K562 (cell line): Measurements from ENCODE around the gene SH3BP4. TPM values are rescaled to one million over a fixed set of nuclear protein-coding genes. Genes with fewer than 3 reads are reported as not detected.

Source experiments
- ATAC-seq: fragments of 200-7000 bp; cut with Tn5 transposase; 3 replicates; pipeline ENCODE4 v1.9.1; 2020; ENCODE audit warnings: moderate library complexity
- BruUV-seq: library from RNA; stranded (reverse); fragments of 400-500 nt; replicated peaks from 2 replicates; lab custom pipeline; 2021; lab: Mats Ljungman, UMichigan
- CTCF ChIA-PET: fragments of 300-600 bp; formaldehyde crosslinking; extraction: SDS; loops from one replicate; lab custom pipeline; 2021; ENCODE audit warnings: low intra/inter-chr PET ratio; lab: Yijun Ruan, JAX
- POLR2A ChIA-PET: fragments of 300-600, 350-650 bp; sonication (Branson Sonifier 250); formaldehyde crosslinking; extraction: SDS; loops from one replicate; lab custom pipeline; 2021; ENCODE audit warnings: antibody characterized with exemption, inconsistent platforms; lab: Yijun Ruan, JAX
- DNase-seq, 4 experiments: peaks; one replicate each; pipeline versions ENCODE4 v3.0.0 to v3.0.0-alpha.2; 2011 to 2018; ENCODE audit warnings: low spot score in 3 of 4, mixed read lengths in 3 of 4; ENCODE audit errors: extremely low read depth in 1 of 4
- FAIRE-seq: peaks from 2 replicates; lab custom pipeline; 2011; peaks lifted over from hg19 to GRCh38; lab: Jason Lieb, UNC
- H2AFZ ChIP-seq: 2 replicates; pipeline ENCODE4 v1.6.0; 2011; ENCODE audit warnings: low read depth, low read length, control low read depth, inconsistent platforms
- H3K27ac ChIP-seq: fragments of 200-600 bp; 3 replicates; pipeline ENCODE4 v1.8.0; 2011; ENCODE audit warnings: low read depth, mild to moderate bottlenecking, control low read depth, inconsistent platforms, low read length, moderate library complexity, mixed read lengths; ENCODE audit errors: extremely low read depth
- H3K27me3 ChIP-seq, 2 experiments: fragments of 300-600 bp in 1 of 2; 2 replicates in 1 of 2; 3 replicates in 1 of 2; pipeline versions ENCODE4 v1.6.0 to v1.8.0; 2011; ENCODE audit warnings: inconsistent platforms in 2 of 2, low read length in 2 of 2, mild to moderate bottlenecking in 1 of 2, mixed read lengths in 1 of 2, moderate library complexity in 1 of 2; ENCODE audit not compliant: control insufficient read depth in 2 of 2, insufficient read depth in 2 of 2
- H3K36me3 ChIP-seq: fragments of 300-600 bp; 3 replicates; pipeline ENCODE4 v1.8.0; 2011; ENCODE audit warnings: mild to moderate bottlenecking, low read length, inconsistent platforms; ENCODE audit not compliant: control insufficient read depth, insufficient read depth
- H3K4me1 ChIP-seq, 2 experiments: fragments of 200-600 bp in 1 of 2; replicated peaks in 1 of 2; 2 replicates in 1 of 2; 3 replicates in 1 of 2; pipeline versions ENCODE4 v1.5.1 to v1.8.0; 2011; ENCODE audit warnings: inconsistent platforms in 2 of 2, low read length in 2 of 2, mild to moderate bottlenecking in 1 of 2, mixed read lengths in 1 of 2, moderate library complexity in 1 of 2; ENCODE audit not compliant: control insufficient read depth in 2 of 2, insufficient read depth in 2 of 2
- H3K4me2 ChIP-seq: 2 replicates; pipeline ENCODE4 v1.6.1; 2011; ENCODE audit warnings: low read length, control low read depth, inconsistent platforms, mixed read lengths; ENCODE audit not compliant: insufficient read depth
- H3K4me3 ChIP-seq: fragments of 200-600 bp; sonication (generic), shearing (Covaris generic); 2 replicates; pipeline ENCODE4 v1.5.1; 2016; ENCODE audit warnings: control low read depth, inconsistent platforms
- H3K79me2 ChIP-seq: fragments of 200-600 bp; 3 replicates; pipeline ENCODE4 v1.8.0; 2011; ENCODE audit warnings: low read length, inconsistent platforms; ENCODE audit not compliant: control insufficient read depth, insufficient read depth
- H3K9ac ChIP-seq, 2 experiments: 2 replicates each; pipeline versions ENCODE4 v1.6.0 to v1.6.1; 2011; ENCODE audit warnings: low read depth in 2 of 2, low read length in 2 of 2, control low read depth in 1 of 2, inconsistent platforms in 1 of 2, mild to moderate bottlenecking in 1 of 2, mixed read lengths in 1 of 2; ENCODE audit not compliant: insufficient read depth in 1 of 2
- H3K9me1 ChIP-seq: one replicate; pipeline ENCODE4 v1.6.0; 2011; ENCODE audit warnings: inconsistent platforms, mild to moderate bottlenecking, low read length, moderate library complexity; ENCODE audit not compliant: control insufficient read depth, insufficient read depth
- H3K9me3 ChIP-seq: replicated peaks from 2 replicates; pipeline ENCODE4 v1.5.1; 2011; ENCODE audit warnings: low read depth, low read length, inconsistent platforms; ENCODE audit not compliant: control insufficient read depth, insufficient read depth
- H4K20me1 ChIP-seq: replicated peaks from 2 replicates; pipeline ENCODE4 v1.6.1; 2011; ENCODE audit warnings: low read length, inconsistent platforms, mixed read lengths; ENCODE audit not compliant: control insufficient read depth, insufficient read depth
- FOXP4 ChIP-seq: sonication (generic); formaldehyde crosslinking; IDR thresholded peaks from 2 replicates; pipeline ENCODE4 v1.8.0; 2022; ENCODE audit warnings: mild to moderate bottlenecking, missing genetic modification reagents, borderline replicate concordance
- HCFC1 ChIP-seq: IDR thresholded peaks from 2 replicates; pipeline ENCODE4 v1.6.1; 2012; ENCODE audit warnings: low read depth, low read length, improper control_type of control experiment
- HNRNPL ChIP-seq: fragments of 200-400 bp; formaldehyde crosslinking; IDR thresholded peaks from 2 replicates; pipeline ENCODE4 v1.6.1; 2017; ENCODE audit warnings: low read depth, mild to moderate bottlenecking, low read length
- MTA2 ChIP-seq: fragments of 450-650 bp; IDR thresholded peaks from 2 replicates; pipeline ENCODE4 v1.6.1; 2016; ENCODE audit warnings: low read depth
- NR1H2 ChIP-seq: sonication (generic); formaldehyde crosslinking; IDR thresholded peaks from 2 replicates; pipeline ENCODE4 v1.4.0; 2020; ENCODE audit warnings: mild to moderate bottlenecking, missing genetic modification reagents
- ZBTB40 ChIP-seq, 2 experiments: fragments of 450-650 bp in 1 of 2; sonication (generic) in 1 of 2; formaldehyde crosslinking in 1 of 2; IDR thresholded peaks; 2 replicates each; pipeline versions ENCODE4 v1.7.1 to v1.9.0; 2016 to 2022; ENCODE audit warnings: inconsistent platforms in 1 of 2, mild to moderate bottlenecking in 1 of 2, missing genetic modification reagents in 1 of 2
- ZFP91 ChIP-seq: sonication (generic); formaldehyde crosslinking; IDR thresholded peaks from 2 replicates; pipeline ENCODE4 v1.8.0; 2022; ENCODE audit warnings: mild to moderate bottlenecking, missing genetic modification reagents
- whole genome bisulfite sequencing: fragments of 100-300 bp; shearing (Covaris generic); methylation state at CpG from one replicate; pipeline ENCODE4 v1.1.6; 2016; ENCODE audit warnings: low coverage, mixed read lengths; ENCODE audit not compliant: insufficient coverage; ENCODE audit errors: missing lambda C conversion rate; 5-methylcytosine and 5-hydroxymethylcytosine counted together
- in situ Hi-C: fragments of 300-500 bp; cut with MboI; formaldehyde crosslinking; loops from 4 replicates; pipeline ENCODE4 v1.15.0; 2018; ENCODE audit warnings: inconsistent platforms, mixed read lengths
- intact Hi-C: fragments of 100-400 bp; cut with micrococcal nuclease; formaldehyde crosslinking; loops from 2 replicates; pipeline ENCODE4 v1.14.2; 2022
- polyA plus RNA-seq, 8 experiments: library from polyadenylated mRNA; depleted of rRNA in 4 of 8; stranded (reverse) in 5 of 8; unstranded in 3 of 8; fragments of >200 nt; fragmentation: Nextera tagmentation in 2 of 8; fragmentation: Illumina TruSeq in 1 of 8; extraction: Ambion mirVana in 2 of 8; extraction: Trizol in 1 of 8; gene quantifications; 2 replicates each; pipeline versions ENCODE4 v1.2.1 to v1.2.3, GENCODE V29; 2011 to 2014; ENCODE audit warnings: inconsistent platforms in 1 of 8, missing spikeins in 1 of 8
- total RNA-seq, 7 experiments: library from RNA; depleted of rRNA in 6 of 7; stranded (reverse); fragments of >200 nt in 6 of 7; fragmentation: Illumina TruSeq in 2 of 7; extraction: Trizol in 2 of 7; gene quantifications; 2 replicates each; pipeline versions ENCODE4 v1.2.1 to v1.2.3, GENCODE V29; 2011 to 2021; ENCODE audit warnings: low replicate concordance in 1 of 7

The SH3BP4 gene
- total and polyA plus RNA-seq, 9 of the 15 experiments (the other 6 are each of a cell fraction or from before 2014, with no cell fraction given) = 0.03 to 0.28 (median 0.27) TPM; not detected in 6

GRCh38 chr2:235084424-235084823 lies 132.6 kb downstream of the SH3BP4 start (continued):
- no peak for TF ChIP-seq HNRNPL
- TF ChIP-seq, all 486 proteins: peak for 0

- no peaks in the 10 kb centered on the region for H3K4me1 ChIP-seq
- intact Hi-C loops = no loop called here
- no peak overlapping the region for H2AFZ ChIP-seq
- no peaks in the 10 kb centered on the region for H3K9me3 ChIP-seq
- peaks cover 0 to 6% of the 10 kb centered on the region in 2 experiments; a peak in 1 of 5 replicates for H3K27me3 ChIP-seq
- H3K27ac ChIP-seq = no peak overlapping the region
- 0% methylated on average over 1 of the region's 1 CpG for WGBS
- no peak overlapping the region for H3K4me2 ChIP-seq
- ChIA-PET CTCF (no interaction called here), POLR2A (no interaction called here)
- DNase-seq = no peak
- no peak for ATAC-seq
- no TSS peak for BruUV-seq
- H3K79me2 ChIP-seq = no peaks in the 10 kb centered on the region
- no peaks in the 10 kb centered on the region for H4K20me1 ChIP-seq
- H3K9me1 ChIP-seq = no peaks in the 10 kb centered on the region
- no peak for FAIRE-seq
- in situ Hi-C loops = no loop called here
- H3K36me3 ChIP-seq = no peaks in the 10 kb centered on the region
- H3K4me3 ChIP-seq = no peak overlapping the region
- no peak overlapping the region for H3K9ac ChIP-seq
- TF ChIP-seq ZFP91 (no peak), MTA2 (no peak), HCFC1 (no peak), FOXP4 (CRISPR knock-in tag) (no peak), ZBTB40 (IDR thresholded peaks at IDR 0.05) (no peak), ZBTB40 (CRISPR knock-in tag; IDR thresholded peaks at IDR 0.05) (no peak), NR1H2 (CRISPR knock-in tag) (no peak)
Measured at GRCh38 chr2:235085476-235085875, 133.7 kb downstream of the SH3BP4 start.
